SK-N-SH (cell line): ENCODE results near the gene PSMA3.

ENCODE experiments used
- CHD2 ChIP-seq: fragments of 150-350 bp; IDR thresholded peaks from 2 replicates; pipeline ENCODE4 v1.6.1; 2018; ENCODE audit warnings: low read length; ENCODE audit not compliant: partially characterized antibody
- CTCF ChIP-seq: fragments of 200-600 bp; sonication (generic); IDR thresholded peaks from 2 replicates; pipeline ENCODE4 v1.6.1; 2017; ENCODE audit warnings: antibody characterized with exemption, mild to moderate bottlenecking, moderate library complexity
- ELF1 ChIP-seq: IDR thresholded peaks from 2 replicates; pipeline ENCODE4 v1.4.0; 2012
- EP300 ChIP-seq, 2 experiments: IDR thresholded peaks; 2 replicates each; pipeline versions ENCODE4 v1.4.0 to v1.6.1; 2012; ENCODE audit warnings: borderline replicate concordance in 1 of 2, low read depth in 1 of 2, low read length in 1 of 2
- FOXJ3 ChIP-seq: sonication (generic); formaldehyde crosslinking; IDR thresholded peaks from 2 replicates; pipeline ENCODE4 v1.5.1; 2020; ENCODE audit warnings: mild to moderate bottlenecking, missing genetic modification reagents
- FOXM1 ChIP-seq: IDR thresholded peaks from 2 replicates; pipeline ENCODE4 v1.4.0; 2012; ENCODE audit warnings: low read depth, mild to moderate bottlenecking
- GABPA ChIP-seq: IDR thresholded peaks from 2 replicates; pipeline ENCODE4 v1.4.0; 2012; ENCODE audit warnings: low read depth, mild to moderate bottlenecking
- JUND ChIP-seq: IDR thresholded peaks from 2 replicates; pipeline ENCODE4 v1.4.0; 2012
- POLR2AphosphoS5 ChIP-seq: IDR thresholded peaks from 2 replicates; pipeline ENCODE4 v1.6.1; 2012; ENCODE audit warnings: low read depth, low read length
- RXRA ChIP-seq: IDR thresholded peaks from 2 replicates; pipeline ENCODE4 v1.4.0; 2012; ENCODE audit warnings: low read depth, mild to moderate bottlenecking, borderline replicate concordance
- TAF1 ChIP-seq: IDR thresholded peaks from 2 replicates; pipeline ENCODE4 v1.6.1; 2012; ENCODE audit warnings: low read depth, mild to moderate bottlenecking, low read length, moderate library complexity, borderline replicate concordance
- TEAD4 ChIP-seq: IDR thresholded peaks from 2 replicates; pipeline ENCODE4 v1.4.0; 2012; ENCODE audit warnings: mild to moderate bottlenecking, borderline replicate concordance; ENCODE audit not compliant: insufficient read depth
- USF1 ChIP-seq: IDR thresholded peaks from 2 replicates; pipeline ENCODE4 v1.4.0; 2012; ENCODE audit warnings: low read depth, borderline replicate concordance

- TF ChIP-seq POLR2AphosphoS5 = no peak
- no peak for TF ChIP-seq TEAD4
- TF ChIP-seq EP300 (IDR thresholded peaks at IDR 0.05; ENCODE audit: borderline replicate concordance in 1 of 2, low read depth in 1 of 2, low read length in 1 of 2) = no peak
- no peak for TF ChIP-seq CTCF
- TF ChIP-seq USF1 = no peak
- no peak for TF ChIP-seq ELF1
- no peak for TF ChIP-seq JUND
- no peak for TF ChIP-seq TAF1
- TF ChIP-seq FOXJ3 (CRISPR knock-in tag) = no peak
- TF ChIP-seq GABPA = no peak
- TF ChIP-seq FOXM1 = no peak
- no peak for TF ChIP-seq RXRA
- no peak for TF ChIP-seq CHD2
These were observed 5.0 kb downstream of the PSMA3 start for GRCh38 chr14:58249611-58250010.
